ENCODE measurements around the gene PNLIPRP1. TPM values are rescaled to one million over a fixed set of nuclear protein-coding genes. Genes with fewer than 3 reads are reported as not detected.

Gene PNLIPRP1
- total and polyA plus RNA-seq, 3 donors from 2014 or later = 0.33 TPM; not detected in 2

DNA sequence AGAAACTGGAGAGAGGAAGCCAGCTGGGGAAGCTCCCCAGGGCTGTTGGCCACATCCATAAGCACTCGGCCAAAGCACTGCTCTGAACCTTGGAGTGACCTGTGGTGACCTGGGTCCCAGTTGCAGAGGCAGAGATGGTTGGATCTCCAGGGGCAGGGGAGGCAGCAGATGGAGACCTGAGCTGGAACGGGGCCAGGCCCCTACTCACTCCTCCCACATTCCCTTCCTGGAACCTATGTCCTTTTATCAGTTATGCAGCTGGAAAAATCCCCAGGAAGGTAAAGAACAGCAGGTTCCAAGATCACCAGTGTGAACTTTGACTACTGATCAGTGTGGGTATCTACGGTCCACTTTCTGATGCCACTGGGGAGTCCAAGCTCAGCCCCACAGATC lies 20.4 kb downstream of the PNLIPRP1 start:
- TF ChIP-seq, protein P1, sequence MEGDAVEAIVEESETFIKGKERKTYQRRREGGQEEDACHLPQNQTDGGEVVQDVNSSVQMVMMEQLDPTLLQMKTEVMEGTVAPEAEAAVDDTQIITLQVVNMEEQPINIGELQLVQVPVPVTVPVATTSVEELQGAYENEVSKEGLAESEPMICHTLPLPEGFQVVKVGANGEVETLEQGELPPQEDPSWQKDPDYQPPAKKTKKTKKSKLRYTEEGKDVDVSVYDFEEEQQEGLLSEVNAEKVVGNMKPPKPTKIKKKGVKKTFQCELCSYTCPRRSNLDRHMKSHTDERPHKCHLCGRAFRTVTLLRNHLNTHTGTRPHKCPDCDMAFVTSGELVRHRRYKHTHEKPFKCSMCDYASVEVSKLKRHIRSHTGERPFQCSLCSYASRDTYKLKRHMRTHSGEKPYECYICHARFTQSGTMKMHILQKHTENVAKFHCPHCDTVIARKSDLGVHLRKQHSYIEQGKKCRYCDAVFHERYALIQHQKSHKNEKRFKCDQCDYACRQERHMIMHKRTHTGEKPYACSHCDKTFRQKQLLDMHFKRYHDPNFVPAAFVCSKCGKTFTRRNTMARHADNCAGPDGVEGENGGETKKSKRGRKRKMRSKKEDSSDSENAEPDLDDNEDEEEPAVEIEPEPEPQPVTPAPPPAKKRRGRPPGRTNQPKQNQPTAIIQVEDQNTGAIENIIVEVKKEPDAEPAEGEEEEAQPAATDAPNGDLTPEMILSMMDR (IDR thresholded peaks at IDR 0.05) = no peak
- no peak for TF ChIP-seq POLR2A (IDR thresholded peaks at IDR 0.05)
- 71 to 74% methylated on average over 3 of the region's 3 CpGs for WGBS, 2 donors

DNA sequence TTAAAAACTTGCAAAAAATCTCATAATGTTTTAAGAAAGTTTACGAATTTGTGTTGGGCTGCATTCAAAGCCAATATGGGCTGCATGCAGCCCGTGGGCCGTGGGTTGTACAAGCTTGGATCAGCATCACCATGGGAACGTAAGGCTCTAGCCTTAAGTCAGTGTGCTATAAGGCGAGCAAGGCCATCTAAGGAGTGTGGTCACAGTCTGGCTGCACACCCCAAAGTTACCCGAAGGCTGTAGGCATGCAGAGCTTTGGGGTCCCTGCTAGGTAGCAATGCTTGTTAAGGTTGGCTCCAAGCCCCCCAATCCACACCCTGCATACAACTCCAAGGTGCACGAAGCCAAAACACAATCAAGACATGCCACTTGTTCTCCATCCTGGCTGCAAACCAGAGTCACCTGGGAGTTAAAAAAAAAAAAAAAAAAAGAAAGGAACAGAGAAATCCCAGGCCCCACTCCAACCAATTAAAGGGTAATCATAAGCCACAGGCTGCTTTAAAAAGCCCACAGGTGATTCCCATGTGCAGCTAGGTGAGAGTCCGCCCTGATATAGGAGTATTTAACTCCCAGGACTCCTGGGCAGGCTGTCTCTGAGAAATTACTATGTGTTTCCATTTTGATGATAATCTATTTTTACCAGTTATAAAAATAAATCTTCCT lies 21.5 kb downstream of the PNLIPRP1 start:
- TF ChIP-seq POLR2A (IDR thresholded peaks at IDR 0.05) = no peak
- TF ChIP-seq, protein P1 (IDR thresholded peaks at IDR 0.05) = no peak
- 88 to 92% methylated on average over 8 of the region's 8 CpGs for WGBS, 2 donors
- H3K27me3 ChIP-seq = no peaks in the 10 kb centered on the region
- DNase-seq = no peak
- H3K4me1 ChIP-seq = no peaks in the 10 kb centered on the region
- intact Hi-C loops (cut with DNase I; ENCODE audit: low total_unique reads) = no loop called here
- no peak overlapping the region for H3K27ac ChIP-seq
- no peaks in the 10 kb centered on the region for H3K9me3 ChIP-seq
- no peaks in the 10 kb centered on the region for H3K36me3 ChIP-seq (ENCODE audit: low read depth, missing control alignments)
- H3K4me3 ChIP-seq = no peak overlapping the region

More for the DNA sequence above, 20.4 kb downstream of the PNLIPRP1 start:
- no peak for DNase-seq
- H3K4me3 ChIP-seq = no peak overlapping the region
- H3K27ac ChIP-seq = no peak overlapping the region
- H3K9me3 ChIP-seq = no peaks in the 10 kb centered on the region
- H3K4me1 ChIP-seq = no peaks in the 10 kb centered on the region
- H3K27me3 ChIP-seq = no peaks in the 10 kb centered on the region
- H3K36me3 ChIP-seq (ENCODE audit: low read depth, missing control alignments) = no peaks in the 10 kb centered on the region
- intact Hi-C loops (cut with DNase I; ENCODE audit: low total_unique reads) = no loop called here

DNA sequence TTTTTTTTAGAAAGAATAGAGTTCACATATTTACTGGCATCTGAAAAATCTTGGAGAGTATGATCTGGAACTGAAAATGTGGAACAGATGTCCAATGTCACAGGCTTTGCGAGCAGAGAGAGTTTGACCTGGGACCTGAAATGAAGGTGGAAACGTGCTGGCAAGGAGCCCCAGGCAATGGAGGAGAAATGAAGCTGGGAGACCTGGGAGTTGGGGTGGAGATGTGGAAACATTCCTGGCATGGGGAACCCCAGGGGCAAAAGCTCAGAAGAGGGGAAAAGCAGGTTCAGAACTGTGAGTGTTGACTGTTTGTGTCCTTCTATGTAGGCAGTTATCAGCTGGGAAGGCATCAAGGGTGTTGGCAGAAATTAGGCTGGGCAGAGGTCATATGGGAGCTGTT lies 22.7 kb downstream of the PNLIPRP1 start:
- H3K36me3 ChIP-seq (ENCODE audit: low read depth, missing control alignments) = no peaks in the 10 kb centered on the region
- no peaks in the 10 kb centered on the region for H3K9me3 ChIP-seq
- intact Hi-C loops (cut with DNase I; ENCODE audit: low total_unique reads) = no loop called here
- TF ChIP-seq, protein P1 (IDR thresholded peaks at IDR 0.05) = no peak
- no peak for TF ChIP-seq POLR2A (IDR thresholded peaks at IDR 0.05)
- H3K4me3 ChIP-seq = no peak overlapping the region
- WGBS, 2 donors = 76 to 93% methylated on average over 2 of the region's 2 CpGs
- no peak for DNase-seq
- H3K4me1 ChIP-seq = no peaks in the 10 kb centered on the region
- H3K27me3 ChIP-seq = no peaks in the 10 kb centered on the region
- no peak overlapping the region for H3K27ac ChIP-seq

DNA sequence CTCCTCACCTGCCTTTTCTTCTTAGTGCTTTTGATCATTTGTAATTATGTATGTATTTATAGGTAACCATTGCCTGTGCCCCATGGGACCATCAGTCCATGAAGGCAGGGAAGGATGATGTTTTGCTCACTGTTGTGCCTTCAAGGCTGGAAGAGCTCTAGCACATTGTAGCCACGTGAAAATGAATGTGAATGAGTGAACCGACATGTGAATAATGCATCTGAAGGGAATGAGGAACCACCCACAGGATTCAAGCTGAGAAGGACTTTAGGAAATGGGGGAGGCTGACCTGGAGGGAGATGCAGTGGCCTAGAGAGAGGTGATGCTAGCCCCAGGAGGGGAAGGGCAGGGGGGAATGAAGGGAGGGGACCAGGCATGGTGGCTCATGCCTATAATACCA lies 24.0 kb downstream of the PNLIPRP1 start:
- Histone ChIP-seq H3K27me3 (no peaks in the 10 kb centered on the region), H3K4me1 (no peaks in the 10 kb centered on the region), H3K9me3 (no peaks in the 10 kb centered on the region), H3K27ac (no peak overlapping the region), H3K36me3 (ENCODE audit: low read depth, missing control alignments) (no peaks in the 10 kb centered on the region), H3K4me3 (no peak overlapping the region)
- intact Hi-C loops (cut with DNase I; ENCODE audit: low total_unique reads) = no loop called here
- DNase-seq = no peak
- TF ChIP-seq, protein P1 (IDR thresholded peaks at IDR 0.05) = no peak
- no peak for TF ChIP-seq POLR2A (IDR thresholded peaks at IDR 0.05)
- 51 to 77% methylated on average over 2 of the region's 2 CpGs for WGBS, 2 donors

DNA sequence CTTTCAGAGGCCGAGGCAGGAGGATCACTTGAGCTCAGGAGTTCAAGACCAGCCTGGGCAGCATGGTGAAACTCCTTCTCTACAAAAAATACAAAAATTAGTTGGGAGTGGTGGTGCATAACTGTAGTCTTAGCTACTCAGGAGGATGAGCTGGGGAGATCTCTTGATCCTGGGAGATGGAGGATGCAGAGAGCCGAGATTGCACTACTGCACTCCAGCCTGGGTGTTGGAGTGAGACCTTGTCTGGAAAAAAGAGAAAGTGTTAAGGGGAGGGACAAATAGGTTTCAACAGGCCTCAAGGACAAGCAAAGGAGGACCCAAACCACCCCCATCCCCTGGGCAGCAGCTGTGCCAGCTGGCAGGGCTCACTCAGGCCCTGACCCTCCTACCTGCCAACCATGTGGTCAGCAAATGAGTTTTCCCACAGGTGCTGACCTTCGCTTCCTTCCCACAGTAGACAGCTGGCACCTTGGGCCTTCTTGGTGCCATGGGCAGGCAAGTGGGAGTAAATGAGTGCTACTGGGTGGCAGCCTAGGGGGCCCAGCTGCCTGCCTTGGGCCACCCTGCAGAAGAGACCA lies 24.5 kb downstream of the PNLIPRP1 start:
- TF ChIP-seq POLR2A (IDR thresholded peaks at IDR 0.05) = no peak
- TF ChIP-seq, protein P1 (IDR thresholded peaks at IDR 0.05) = no peak

More for the DNA sequence above, 24.5 kb downstream of the PNLIPRP1 start:
- no peak overlapping the region for H3K4me3 ChIP-seq
- H3K27me3 ChIP-seq = no peaks in the 10 kb centered on the region
- no peaks in the 10 kb centered on the region for H3K4me1 ChIP-seq
- 95 to 96% methylated on average over 3 of the region's 3 CpGs for WGBS, 2 donors
- no peak for DNase-seq
- intact Hi-C loops (cut with DNase I; ENCODE audit: low total_unique reads) = no loop called here
- no peaks in the 10 kb centered on the region for H3K36me3 ChIP-seq (ENCODE audit: low read depth, missing control alignments)
- no peak overlapping the region for H3K27ac ChIP-seq
- H3K9me3 ChIP-seq = no peaks in the 10 kb centered on the region
